GM12872 (cell line): ENCODE measurements around the gene KLRG1.

Experiments used
- CTCF ChIP-seq: IDR thresholded peaks from 3 replicates; pipeline ENCODE4 v1.5.1; 2011; ENCODE audit warnings: low read depth, mild to moderate bottlenecking, low read length, moderate library complexity; ENCODE audit not compliant: insufficient read depth

The KLRG1 gene

GRCh38 chr12:8985213-8985754, 4.1 kb upstream of the KLRG1 start:
- TF ChIP-seq CTCF, result no peak

- no peak for TF ChIP-seq CTCF
These were observed 2.2 kb upstream of the KLRG1 start for GRCh38 chr12:8987163-8987562.

- TF ChIP-seq CTCF, result no peak
These were observed 1.7 kb upstream of the KLRG1 start for GRCh38 chr12:8987685-8988084.

GRCh38 chr12:8991371-8992345, 2.3 kb downstream of the KLRG1 start:
- no peak for TF ChIP-seq CTCF

GRCh38 chr12:8993827-8994226, 4.5 kb downstream of the KLRG1 start:
- no peak for TF ChIP-seq CTCF

GRCh38 chr12:8995021-8995775, 5.9 kb downstream of the KLRG1 start:
- TF ChIP-seq CTCF, result no peak
